ENCODE results near the gene UGT3A2.

UGT3A2 gene

GRCh38 chr5:36070687-36071571 lies 4.2 kb upstream of the UGT3A2 start:
- TF ChIP-seq CTCF (IDR thresholded peaks at IDR 0.05): no peak
- H3K9me3 ChIP-seq: no peaks in the 10 kb centered on the region
- intact Hi-C loops (cut with DNase I; ENCODE audit: low total_unique reads): no loop called here
- H3K4me3 ChIP-seq: no peak overlapping the region
- no peak overlapping the region for H3K27ac ChIP-seq
- H3K4me1 ChIP-seq: peaks cover 0 to 3% (median 0%) of the 10 kb centered on the region in 4 donors
- no peak for DNase-seq
- peaks cover 0 to 9% of the 10 kb centered on the region in 2 donors for H3K27me3 ChIP-seq
- no peaks in the 10 kb centered on the region for H3K36me3 ChIP-seq

- intact Hi-C loops (cut with DNase I; ENCODE audit: low total_unique reads): no loop called here
- H3K4me3 ChIP-seq: no peak overlapping the region
- no peaks in the 10 kb centered on the region for H3K36me3 ChIP-seq
- peaks cover 0 to 3% (median 0%) of the 10 kb centered on the region in 4 donors for H3K4me1 ChIP-seq
- peaks cover 0 to 13% of the 10 kb centered on the region in 2 donors for H3K27me3 ChIP-seq
- no peak overlapping the region for H3K27ac ChIP-seq
- DNase-seq: no peak
- no peak for TF ChIP-seq CTCF (IDR thresholded peaks at IDR 0.05)
- H3K9me3 ChIP-seq: no peaks in the 10 kb centered on the region
Measured at GRCh38 chr5:36068751-36069281, 2.1 kb upstream of the UGT3A2 start.

GRCh38 chr5:36066001-36066539 lies 612 bp downstream of the UGT3A2 start:
- H3K9me3 ChIP-seq: no peaks in the 10 kb centered on the region
- DNase-seq: no peak
- H3K27ac ChIP-seq: no peak overlapping the region
- H3K4me1 ChIP-seq: peaks cover 0 to 3% (median 0%) of the 10 kb centered on the region in 4 donors
- H3K4me3 ChIP-seq: no peak overlapping the region
- TF ChIP-seq CTCF (IDR thresholded peaks at IDR 0.05): no peak
- H3K36me3 ChIP-seq: no peaks in the 10 kb centered on the region
- intact Hi-C loops (cut with DNase I; ENCODE audit: low total_unique reads): no loop called here
- H3K27me3 ChIP-seq: peaks cover 0 to 13% of the 10 kb centered on the region in 2 donors

GRCh38 chr5:36060420-36060887 lies 6.2 kb downstream of the UGT3A2 start:
- no peak for DNase-seq
- intact Hi-C loops (cut with DNase I; ENCODE audit: low total_unique reads): no loop called here
- Histone ChIP-seq H3K4me3 (no peak overlapping the region), H3K4me1 (no peaks in the 10 kb centered on the region), H3K36me3 (no peaks in the 10 kb centered on the region), H3K9me3 (no peaks in the 10 kb centered on the region), H3K27ac (no peak overlapping the region), H3K27me3 (peaks cover 0 to 4% of the 10 kb centered on the region in 2 donors)
- no peak for TF ChIP-seq CTCF (IDR thresholded peaks at IDR 0.05)

GRCh38 chr5:36059571-36060419 lies 6.9 kb downstream of the UGT3A2 start:
- intact Hi-C loops (cut with DNase I; ENCODE audit: low total_unique reads): no loop called here
- no peak overlapping the region for H3K27ac ChIP-seq
- no peak overlapping the region for H3K4me3 ChIP-seq
- DNase-seq: no peak
- no peaks in the 10 kb centered on the region for H3K36me3 ChIP-seq
- no peak for TF ChIP-seq CTCF (IDR thresholded peaks at IDR 0.05)
- no peaks in the 10 kb centered on the region for H3K4me1 ChIP-seq
- H3K9me3 ChIP-seq: no peaks in the 10 kb centered on the region
- H3K27me3 ChIP-seq: no peaks in the 10 kb centered on the region
